SK-N-SH (cell line): ENCODE measurements around the gene NTSR2. TPM values are rescaled to one million over a fixed set of nuclear protein-coding genes. Genes with fewer than 3 reads are reported as not detected.

Experiments
- CTCF ChIA-PET: fragments of 300-600, 350-600 bp; formaldehyde crosslinking; extraction: SDS; loops from one replicate; lab custom pipeline; 2021; lab: Yijun Ruan, JAX
- POLR2A ChIA-PET: fragments of 350-600 bp; sonication (Branson Sonifier 250); formaldehyde crosslinking; extraction: SDS; loops from one replicate; lab custom pipeline; 2020; ENCODE audit warnings: antibody characterized with exemption, inconsistent platforms; lab: Yijun Ruan, JAX
- DNase-seq: peaks from one replicate; pipeline ENCODE4 v3.0.0; 2012
- H2AFZ ChIP-seq: fragments of 200-600 bp; sonication (generic); 2 replicates; pipeline ENCODE4 v1.8.1; 2016; ENCODE audit warnings: antibody characterized with exemption, mild to moderate bottlenecking, low read depth
- H3F3A ChIP-seq: fragments of 200-600 bp; sonication (generic); replicated peaks from 2 replicates; pipeline ENCODE3; 2016; ENCODE audit warnings: antibody characterized with exemption, mild to moderate bottlenecking; ENCODE audit not compliant: insufficient read depth
- H3K27ac ChIP-seq, 2 experiments: fragments of 200-500 bp in 1 of 2; fragments of 200-600 bp in 1 of 2; sonication (Bioruptor generic) in 1 of 2; sonication (generic), shearing (Covaris generic) in 1 of 2; 2 replicates each; pipeline versions ENCODE4 v1.5.1 to v1.6.1; 2014 to 2016; ENCODE audit warnings: low read depth in 2 of 2, inconsistent platforms in 1 of 2, low read length in 1 of 2, mild to moderate bottlenecking in 1 of 2, mixed read lengths in 1 of 2
- H3K27me3 ChIP-seq: fragments of 200-600 bp; sonication (generic), shearing (Covaris generic); 2 replicates; pipeline ENCODE4 v1.6.1; 2016; ENCODE audit warnings: mixed run types; ENCODE audit not compliant: insufficient read depth
- H3K36me3 ChIP-seq, 2 experiments: fragments of 200-500 bp in 1 of 2; fragments of 200-600 bp in 1 of 2; sonication (Bioruptor generic) in 1 of 2; sonication (generic) in 1 of 2; replicated peaks in 1 of 2; 2 replicates each; pipeline versions ENCODE3 to v1.5.1; 2014 to 2016; ENCODE audit warnings: low read length in 1 of 2, mild to moderate bottlenecking in 1 of 2; ENCODE audit not compliant: insufficient read depth in 2 of 2, control insufficient read depth in 1 of 2
- H3K4me1 ChIP-seq, 2 experiments: fragments of 200-500 bp in 1 of 2; fragments of 200-600 bp in 1 of 2; sonication (Bioruptor generic) in 1 of 2; sonication (generic), shearing (Covaris generic) in 1 of 2; 2 replicates each; pipeline versions ENCODE4 v1.5.1 to v1.6.1; 2014 to 2016; ENCODE audit warnings: low read depth in 1 of 2, low read length in 1 of 2, mixed run types in 1 of 2; ENCODE audit not compliant: insufficient read depth in 2 of 2, control insufficient read depth in 1 of 2
- H3K4me2 ChIP-seq: fragments of 200-600 bp; sonication (generic), shearing (Covaris generic); 2 replicates; pipeline ENCODE4 v1.6.1; 2017; ENCODE audit warnings: mixed run types
- H3K4me3 ChIP-seq, 2 experiments: fragments of 200-500 bp in 1 of 2; fragments of 200-600 bp in 1 of 2; sonication (Bioruptor generic) in 1 of 2; sonication (generic), shearing (Covaris generic) in 1 of 2; 2 replicates each; pipeline versions ENCODE4 v1.5.1 to v1.8.1; 2014 to 2016; ENCODE audit warnings: low read depth in 2 of 2, inconsistent platforms in 1 of 2, low read length in 1 of 2, mild to moderate bottlenecking in 1 of 2, mixed read lengths in 1 of 2, moderate library complexity in 1 of 2
- H3K79me2 ChIP-seq: fragments of 200-600 bp; sonication (generic); 2 replicates; pipeline ENCODE4 v1.8.1; 2017; ENCODE audit warnings: mild to moderate bottlenecking; ENCODE audit not compliant: insufficient read depth
- H3K9ac ChIP-seq: fragments of 200-600 bp; sonication (generic); 2 replicates; pipeline ENCODE4 v1.6.1; 2017; ENCODE audit warnings: mixed run types
- H3K9me2 ChIP-seq: fragments of 200-600 bp; sonication (generic); 2 replicates; pipeline ENCODE4 v1.6.1; 2017; ENCODE audit warnings: mixed run types
- H3K9me3 ChIP-seq: fragments of 200-600 bp; sonication (generic); 2 replicates; pipeline ENCODE4 v1.6.1; 2017; ENCODE audit warnings: mixed run types, mild to moderate bottlenecking, moderate library complexity
- H4K20me1 ChIP-seq: fragments of 200-600 bp; sonication (generic); 2 replicates; pipeline ENCODE4 v1.6.1; 2017; ENCODE audit warnings: mild to moderate bottlenecking, mixed run types; ENCODE audit not compliant: insufficient read depth
- CHD2 ChIP-seq: fragments of 150-350 bp; IDR thresholded peaks from 2 replicates; pipeline ENCODE4 v1.6.1; 2018; ENCODE audit warnings: low read length; ENCODE audit not compliant: partially characterized antibody
- ELF1 ChIP-seq: IDR thresholded peaks from 2 replicates; pipeline ENCODE4 v1.4.0; 2012
- FOSL2 ChIP-seq: IDR thresholded peaks from 2 replicates; pipeline ENCODE4 v1.4.0; 2012; ENCODE audit warnings: low read depth, mild to moderate bottlenecking, moderate library complexity, borderline replicate concordance
- GATA2 ChIP-seq: sonication (generic); formaldehyde crosslinking; IDR thresholded peaks from 2 replicates; pipeline ENCODE4 v1.5.0; 2020; ENCODE audit warnings: mild to moderate bottlenecking, missing genetic modification reagents
- JUND ChIP-seq: IDR thresholded peaks from 2 replicates; pipeline ENCODE4 v1.4.0; 2012
- MEF2A ChIP-seq: IDR thresholded peaks from 2 replicates; pipeline ENCODE4 v1.4.0; 2012; ENCODE audit warnings: low read depth, borderline replicate concordance
- NFIC ChIP-seq: IDR thresholded peaks from 2 replicates; pipeline ENCODE4 v1.4.0; 2012; ENCODE audit warnings: borderline replicate concordance
- NRF1 ChIP-seq: IDR thresholded peaks from 2 replicates; pipeline ENCODE4 v1.6.1; 2012; ENCODE audit warnings: low read depth, mild to moderate bottlenecking, low read length
- PBX3 ChIP-seq: IDR thresholded peaks from 2 replicates; pipeline ENCODE4; 2012
- POLR2AphosphoS5 ChIP-seq: IDR thresholded peaks from 2 replicates; pipeline ENCODE4 v1.6.1; 2012; ENCODE audit warnings: low read depth, low read length
- RFX5 ChIP-seq: IDR thresholded peaks from 2 replicates; pipeline ENCODE4 v1.6.1; 2012; ENCODE audit warnings: mild to moderate bottlenecking, improper control_type of control experiment, low read length
- SIN3A ChIP-seq: IDR thresholded peaks from 2 replicates; pipeline ENCODE4 v1.6.1; 2012; ENCODE audit warnings: low read depth, mild to moderate bottlenecking, low read length, moderate library complexity, borderline replicate concordance
- SMC3 ChIP-seq: IDR thresholded peaks from 2 replicates; pipeline ENCODE4 v1.6.1; 2012; ENCODE audit warnings: low read depth, low read length, improper control_type of control experiment
- TAF1 ChIP-seq: IDR thresholded peaks from 2 replicates; pipeline ENCODE4 v1.6.1; 2012; ENCODE audit warnings: low read depth, mild to moderate bottlenecking, low read length, moderate library complexity, borderline replicate concordance
- TCF12 ChIP-seq: IDR thresholded peaks from 2 replicates; pipeline ENCODE4 v1.4.0; 2012
- TEAD4 ChIP-seq: IDR thresholded peaks from 2 replicates; pipeline ENCODE4 v1.4.0; 2012; ENCODE audit warnings: mild to moderate bottlenecking, borderline replicate concordance; ENCODE audit not compliant: insufficient read depth
- YY1 ChIP-seq: IDR thresholded peaks from 2 replicates; pipeline ENCODE4 v1.4.0; 2012; ENCODE audit warnings: low read depth, mild to moderate bottlenecking
- WGBS: methylation state at CpG from one replicate; pipeline ENCODE4 v1.1.6; 2017; ENCODE audit warnings: low lambda C conversion rate; 5-methylcytosine and 5-hydroxymethylcytosine counted together
- polyA plus RNA-seq, 3 experiments: library from polyadenylated mRNA; depleted of rRNA; stranded (reverse); fragments of >200 nt; gene quantifications; 2 replicates each; pipeline ENCODE4 v1.2.3, GENCODE V29; 2012
- TF ChIP-seq, protein P1 (sequence below): IDR thresholded peaks from 2 replicates; pipeline ENCODE4 v1.4.0; 2012; ENCODE audit warnings: low read depth
- TF ChIP-seq, protein P2 (sequence below): IDR thresholded peaks from 2 replicates; pipeline ENCODE4 v1.6.1; 2012; ENCODE audit warnings: mild to moderate bottlenecking, low read depth, low read length, moderate library complexity

The NTSR2 gene
- polyA plus RNA-seq, 1 of the 3 experiments (the other 2 are of a cell fraction) = not detected

GRCh38 chr2:11618708-11619062 is 51.3 kb downstream of the NTSR2 start (continued):
- no peak for TF ChIP-seq GATA2 (CRISPR knock-in tag)
- no peak for TF ChIP-seq NFIC
- no peak for TF ChIP-seq TEAD4
- TF ChIP-seq SMC3 = no peak
- no peak for TF ChIP-seq ELF1
- no peak for TF ChIP-seq TAF1
- TF ChIP-seq, all 33 proteins: peak for 0

GRCh38 chr2:11617984-11618707 is 51.8 kb downstream of the NTSR2 start:
- no peaks in the 10 kb centered on the region for H3K27me3 ChIP-seq
- no peaks in the 10 kb centered on the region for H3K79me2 ChIP-seq
- no peak overlapping the region for H3K4me3 ChIP-seq
- no peak overlapping the region for H3K9ac ChIP-seq
- CTCF ChIA-PET = interaction anchor here (1.0 to 1.5 kb wide), 4 partner anchors 11 to 75 kb away, joined by 3 to 5 read pairs (median 4); no protein-coding TSS in a partner anchor
- WGBS = 93% methylated on average over 25 of the region's 33 CpGs
- no peak for DNase-seq
- no peak overlapping the region for H2AFZ ChIP-seq
- POLR2A ChIA-PET = no interaction called here
- TF ChIP-seq YY1 = no peak
- no peak for TF ChIP-seq POLR2AphosphoS5
- no peak for TF ChIP-seq TEAD4
- TF ChIP-seq PBX3 = no peak
- TF ChIP-seq, protein P1, sequence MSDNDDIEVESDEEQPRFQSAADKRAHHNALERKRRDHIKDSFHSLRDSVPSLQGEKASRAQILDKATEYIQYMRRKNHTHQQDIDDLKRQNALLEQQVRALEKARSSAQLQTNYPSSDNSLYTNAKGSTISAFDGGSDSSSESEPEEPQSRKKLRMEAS = no peak
- TF ChIP-seq TCF12 = no peak
- no peaks in the 10 kb centered on the region for H3K9me3 ChIP-seq
- H3F3A ChIP-seq = no peaks in the 10 kb centered on the region
- H3K36me3 ChIP-seq = peaks cover 0 to 2% of the 10 kb centered on the region in 2 experiments
- H3K4me2 ChIP-seq = no peak overlapping the region
- no peaks in the 10 kb centered on the region for H4K20me1 ChIP-seq
- H3K9me2 ChIP-seq = no peaks in the 10 kb centered on the region
- H3K27ac ChIP-seq = no peak overlapping the region
- peaks cover 0 to 11% of the 10 kb centered on the region in 2 experiments; a peak in 1 of 4 replicates for H3K4me1 ChIP-seq

DNA sequence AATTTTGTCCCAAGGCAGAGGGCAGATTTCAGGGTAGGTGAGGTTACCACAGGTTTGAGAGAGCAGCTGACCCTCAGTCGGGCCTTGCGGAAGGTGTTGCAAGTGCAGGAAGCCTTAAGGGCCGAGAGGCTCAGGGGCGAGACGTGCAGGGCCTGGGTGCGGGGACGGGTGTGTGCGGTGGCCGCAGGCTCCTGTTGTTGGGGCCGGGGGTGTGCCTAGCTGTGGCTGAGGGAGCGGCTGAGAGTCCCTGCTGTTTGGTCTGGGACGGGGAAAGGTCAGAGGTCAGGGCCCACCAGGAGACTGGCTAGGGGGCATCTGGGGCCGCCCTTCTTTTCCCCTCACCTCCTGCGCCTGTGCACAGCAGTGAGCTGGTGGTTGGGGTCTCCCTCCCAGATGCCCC is 52.5 kb downstream of the NTSR2 start:
- ChIA-PET POLR2A (no interaction called here), CTCF (interaction anchor here (1.0 to 1.5 kb wide), 3 partner anchors 35 to 75 kb away, joined by 3 to 5 read pairs (median 3); no protein-coding TSS in a partner anchor)
- H4K20me1 ChIP-seq = no peaks in the 10 kb centered on the region
- whole genome bisulfite sequencing = 90% methylated on average over 13 of the region's 14 CpGs
- peaks cover 0 to 2% of the 10 kb centered on the region in 2 experiments for H3K36me3 ChIP-seq
- no peak overlapping the region for H3K27ac ChIP-seq
- H3K9me2 ChIP-seq = no peaks in the 10 kb centered on the region
- H3K4me1 ChIP-seq = peaks cover 0 to 11% of the 10 kb centered on the region in 2 experiments; a peak in 1 of 4 replicates
- no peaks in the 10 kb centered on the region for H3K27me3 ChIP-seq
- H3K9me3 ChIP-seq = no peaks in the 10 kb centered on the region
- H3F3A ChIP-seq = no peaks in the 10 kb centered on the region
- no peak for DNase-seq
- H3K4me3 ChIP-seq = no peak overlapping the region
- no peak overlapping the region for H2AFZ ChIP-seq
- no peak overlapping the region for H3K9ac ChIP-seq
- H3K4me2 ChIP-seq = no peak overlapping the region
- H3K79me2 ChIP-seq = no peaks in the 10 kb centered on the region
- no peak for TF ChIP-seq TAF1
- no peak for TF ChIP-seq MEF2A
- no peak for TF ChIP-seq SIN3A
- TF ChIP-seq JUND = no peak
- TF ChIP-seq CHD2 = no peak
- TF ChIP-seq GATA2 (CRISPR knock-in tag) = no peak
- TF ChIP-seq, protein P1 = no peak
- no peak for TF ChIP-seq PBX3
- TF ChIP-seq NRF1 = no peak
- no peak for TF ChIP-seq FOSL2
- TF ChIP-seq, protein P2, sequence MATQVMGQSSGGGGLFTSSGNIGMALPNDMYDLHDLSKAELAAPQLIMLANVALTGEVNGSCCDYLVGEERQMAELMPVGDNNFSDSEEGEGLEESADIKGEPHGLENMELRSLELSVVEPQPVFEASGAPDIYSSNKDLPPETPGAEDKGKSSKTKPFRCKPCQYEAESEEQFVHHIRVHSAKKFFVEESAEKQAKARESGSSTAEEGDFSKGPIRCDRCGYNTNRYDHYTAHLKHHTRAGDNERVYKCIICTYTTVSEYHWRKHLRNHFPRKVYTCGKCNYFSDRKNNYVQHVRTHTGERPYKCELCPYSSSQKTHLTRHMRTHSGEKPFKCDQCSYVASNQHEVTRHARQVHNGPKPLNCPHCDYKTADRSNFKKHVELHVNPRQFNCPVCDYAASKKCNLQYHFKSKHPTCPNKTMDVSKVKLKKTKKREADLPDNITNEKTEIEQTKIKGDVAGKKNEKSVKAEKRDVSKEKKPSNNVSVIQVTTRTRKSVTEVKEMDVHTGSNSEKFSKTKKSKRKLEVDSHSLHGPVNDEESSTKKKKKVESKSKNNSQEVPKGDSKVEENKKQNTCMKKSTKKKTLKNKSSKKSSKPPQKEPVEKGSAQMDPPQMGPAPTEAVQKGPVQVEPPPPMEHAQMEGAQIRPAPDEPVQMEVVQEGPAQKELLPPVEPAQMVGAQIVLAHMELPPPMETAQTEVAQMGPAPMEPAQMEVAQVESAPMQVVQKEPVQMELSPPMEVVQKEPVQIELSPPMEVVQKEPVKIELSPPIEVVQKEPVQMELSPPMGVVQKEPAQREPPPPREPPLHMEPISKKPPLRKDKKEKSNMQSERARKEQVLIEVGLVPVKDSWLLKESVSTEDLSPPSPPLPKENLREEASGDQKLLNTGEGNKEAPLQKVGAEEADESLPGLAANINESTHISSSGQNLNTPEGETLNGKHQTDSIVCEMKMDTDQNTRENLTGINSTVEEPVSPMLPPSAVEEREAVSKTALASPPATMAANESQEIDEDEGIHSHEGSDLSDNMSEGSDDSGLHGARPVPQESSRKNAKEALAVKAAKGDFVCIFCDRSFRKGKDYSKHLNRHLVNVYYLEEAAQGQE = no peak
- TF ChIP-seq RFX5 = no peak
